Esophagus squamous epithelium (tissue), 5 donors: ENCODE measurements around the gene NCKAP5. TPM values are rescaled to one million over a fixed set of nuclear protein-coding genes. Genes with fewer than 3 reads are reported as not detected.
"Not testable (repeated sequence)": the region's sequence is repeated elsewhere in the genome, so short reads cannot be mapped to it uniquely, and the experiment has no call there.

Experiments
- DNase-seq: peaks from one replicate; lab custom pipeline; 2025; lab: John Stamatoyannopoulos, UW
- H3K27ac ChIP-seq, 4 donors: fragments of 200-600 bp; sonication (generic); one replicate each; pipeline ENCODE4 v1.5.1; 2016 to 2019; ENCODE audit warnings: mild to moderate bottlenecking in 1 of 4
- H3K27me3 ChIP-seq, 4 donors: fragments of 200-600 bp; sonication (generic); 1 replicate in 3 of 4; 2 replicates in 1 of 4; pipeline versions ENCODE4 v1.5.1 to v1.6.0; 2017 to 2021; ENCODE audit warnings: antibody characterized with exemption in 1 of 4
- H3K36me3 ChIP-seq, 3 donors: fragments of 200-600 bp; sonication (generic); one replicate each; pipeline ENCODE4 v1.5.1; 2016 to 2019
- H3K4me1 ChIP-seq, 3 donors: fragments of 200-600 bp; sonication (generic); one replicate each; pipeline ENCODE4 v1.5.1; 2017 to 2019
- H3K4me3 ChIP-seq, 4 donors: fragments of 200-600 bp; sonication (generic); 1 replicate in 3 of 4; 2 replicates in 1 of 4; pipeline ENCODE4 v1.5.1; 2016 to 2019; ENCODE audit warnings: mild to moderate bottlenecking in 2 of 4, moderate library complexity in 1 of 4
- H3K9me3 ChIP-seq, 3 donors: fragments of 200-600 bp; sonication (generic); one replicate each; pipeline ENCODE4 v1.5.1; 2016 to 2019
- CTCF ChIP-seq, 6 experiments: fragments of 450-650 bp in 4 of 6; fragments of 200-600 bp in 2 of 6; sonication (generic) in 2 of 6; IDR thresholded peaks; one replicate each; pipeline ENCODE4 v1.5.1; 2016 to 2019; ENCODE audit warnings: antibody characterized with exemption in 6 of 6, mild to moderate bottlenecking in 4 of 6, moderate library complexity in 4 of 6
- POLR2A ChIP-seq, 4 donors: fragments of 450-650 bp; IDR thresholded peaks; one replicate each; pipeline ENCODE4 v1.6.1; 2017; ENCODE audit warnings: antibody characterized with exemption in 4 of 4, mild to moderate bottlenecking in 4 of 4, moderate library complexity in 3 of 4
- WGBS, 2 donors: methylation state at CpG; one replicate each; pipeline ENCODE4 v1.1.5; 2018; 5-methylcytosine and 5-hydroxymethylcytosine counted together
- intact Hi-C: fragments of 100-400 bp; cut with DNase I; formaldehyde crosslinking; loops from one replicate; pipeline ENCODE4 v1.15.0; 2022
- total RNA-seq, 4 donors: library from RNA; depleted of rRNA; stranded (reverse); fragments of >200 nt; gene quantifications; one replicate each; pipeline ENCODE4 v1.1.0, GENCODE V29; 2016
- donor health status: DM: yes; HTN: yes; CAD: no.

Gene NCKAP5
- total RNA-seq, 4 donors from 2014 or later: 4.5 to 6.9 (median 5.3) TPM

- peaks cover 0 to 17% (median 0%) of the 10 kb centered on the region in 3 donors for H3K36me3 ChIP-seq
- H3K4me1 ChIP-seq: no peaks in the 10 kb centered on the region
- no peaks in the 10 kb centered on the region for H3K27me3 ChIP-seq
- DNase-seq: no peak
- intact Hi-C loops: no loop called here
- no peak for TF ChIP-seq CTCF (IDR thresholded peaks at IDR 0.05)
- TF ChIP-seq POLR2A (IDR thresholded peaks at IDR 0.05): no peak
- 92 to 94% methylated on average over 2 of the region's 2 CpGs for WGBS, 2 donors
- H3K4me3 ChIP-seq: no peak overlapping the region
- no peak overlapping the region for H3K27ac ChIP-seq
- peaks cover 0 to 10% (median 0%) of the 10 kb centered on the region in 3 donors for H3K9me3 ChIP-seq
Measured at GRCh38 chr2:133209325-133209724, 358.9 kb downstream of the NCKAP5 start.

GRCh38 chr2:133206666-133207065 is 361.6 kb downstream of the NCKAP5 start:
- peaks cover 0 to 17% (median 0%) of the 10 kb centered on the region in 3 donors for H3K36me3 ChIP-seq
- H3K9me3 ChIP-seq, H3K27ac ChIP-seq, H3K4me1 ChIP-seq, H3K4me3 ChIP-seq, H3K27me3 ChIP-seq, DNase-seq, intact Hi-C loops: not testable (repeated sequence)
- 82 to 87% methylated on average over 7 of the region's 7 CpGs for WGBS, 2 donors

GRCh38 chr2:133204421-133204820 is 363.8 kb downstream of the NCKAP5 start:
- Histone ChIP-seq H3K36me3 (peaks cover 0 to 17% (median 0%) of the 10 kb centered on the region in 3 donors), H3K9me3 (peaks cover 0 to 10% (median 0%) of the 10 kb centered on the region in 3 donors), H3K4me1 (no peaks in the 10 kb centered on the region), H3K27ac (no peak overlapping the region), H3K27me3 (no peaks in the 10 kb centered on the region), H3K4me3 (no peak overlapping the region)
- no peak for DNase-seq
- 67 to 84% methylated on average over 4 of the region's 4 CpGs for WGBS, 2 donors
- intact Hi-C loops: no loop called here
- TF ChIP-seq CTCF (IDR thresholded peaks at IDR 0.05) (no peak), POLR2A (IDR thresholded peaks at IDR 0.05) (no peak)

- intact Hi-C loops: no loop called here
- H3K9me3 ChIP-seq: no peaks in the 10 kb centered on the region
- no peaks in the 10 kb centered on the region for H3K36me3 ChIP-seq
- H3K4me1 ChIP-seq: peaks cover 0 to 3% (median 0%) of the 10 kb centered on the region in 3 donors
- H3K27me3 ChIP-seq: no peaks in the 10 kb centered on the region
- H3K27ac ChIP-seq: no peak overlapping the region
- no peak for DNase-seq
- H3K4me3 ChIP-seq: no peak overlapping the region
- TF ChIP-seq CTCF (IDR thresholded peaks at IDR 0.05) (no peak), POLR2A (IDR thresholded peaks at IDR 0.05) (no peak)
- 60 to 62% methylated on average over 8 of the region's 8 CpGs for WGBS, 2 donors
Measured at GRCh38 chr2:133200684-133201421, 367.4 kb downstream of the NCKAP5 start.

GRCh38 chr2:133198678-133199077 is 369.6 kb downstream of the NCKAP5 start:
- WGBS, 2 donors: 39 to 54% methylated on average over 1 of the region's 1 CpG
- intact Hi-C loops: no loop called here

More at GRCh38 chr2:133198678-133199077, 369.6 kb downstream of the NCKAP5 start:
- TF ChIP-seq CTCF (IDR thresholded peaks at IDR 0.05): no peak
- no peak for TF ChIP-seq POLR2A (IDR thresholded peaks at IDR 0.05)
- no peak overlapping the region for H3K27ac ChIP-seq
- H3K27me3 ChIP-seq: no peaks in the 10 kb centered on the region
- no peak overlapping the region for H3K4me3 ChIP-seq
- no peaks in the 10 kb centered on the region for H3K9me3 ChIP-seq
- DNase-seq: no peak
- no peaks in the 10 kb centered on the region for H3K36me3 ChIP-seq
- H3K4me1 ChIP-seq: peaks cover 0 to 3% (median 0%) of the 10 kb centered on the region in 3 donors
